ENCODE measurements around the gene PSMD1.

Gene PSMD1

DNA sequence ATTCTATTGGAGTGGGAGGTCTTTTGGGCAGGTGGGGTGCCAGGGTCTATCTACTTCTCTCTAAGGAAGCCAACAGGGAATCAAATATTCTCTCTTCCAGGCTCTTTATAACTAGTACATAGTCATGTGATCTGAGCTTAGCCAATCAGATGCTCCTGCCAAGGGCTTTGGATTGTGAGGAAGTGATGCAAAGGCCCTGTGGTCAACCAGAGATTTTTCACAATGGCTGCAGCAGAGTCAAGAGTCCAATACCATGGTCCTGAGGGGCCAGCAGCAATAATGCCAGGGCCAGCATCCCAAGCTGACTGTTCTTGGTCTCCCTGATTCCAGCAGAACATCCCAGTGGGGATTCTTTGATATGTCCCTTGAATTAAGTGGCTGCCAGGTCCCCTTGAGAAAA lies 27.8 kb upstream of the PSMD1 start:
- ATAC-seq: no peak
- TF ChIP-seq ZNF565 (CRISPR knock-in tag; conservative IDR thresholded peaks at IDR 0.05; ENCODE audit: low read depth): no peak
- TF ChIP-seq, protein P1, sequence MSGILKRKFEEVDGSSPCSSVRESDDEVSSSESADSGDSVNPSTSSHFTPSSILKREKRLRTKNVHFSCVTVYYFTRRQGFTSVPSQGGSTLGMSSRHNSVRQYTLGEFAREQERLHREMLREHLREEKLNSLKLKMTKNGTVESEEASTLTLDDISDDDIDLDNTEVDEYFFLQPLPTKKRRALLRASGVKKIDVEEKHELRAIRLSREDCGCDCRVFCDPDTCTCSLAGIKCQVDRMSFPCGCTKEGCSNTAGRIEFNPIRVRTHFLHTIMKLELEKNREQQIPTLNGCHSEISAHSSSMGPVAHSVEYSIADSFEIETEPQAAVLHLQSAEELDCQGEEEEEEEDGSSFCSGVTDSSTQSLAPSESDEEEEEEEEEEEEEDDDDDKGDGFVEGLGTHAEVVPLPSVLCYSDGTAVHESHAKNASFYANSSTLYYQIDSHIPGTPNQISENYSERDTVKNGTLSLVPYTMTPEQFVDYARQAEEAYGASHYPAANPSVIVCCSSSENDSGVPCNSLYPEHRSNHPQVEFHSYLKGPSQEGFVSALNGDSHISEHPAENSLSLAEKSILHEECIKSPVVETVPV (CRISPR knock-in tag; IDR thresholded peaks at IDR 0.05): no peak
- TF ChIP-seq ARNTL (CRISPR knock-in tag; IDR thresholded peaks at IDR 0.05; ENCODE audit: borderline replicate concordance, low read depth): no peak
- no peak for TF ChIP-seq ISL1 (CRISPR knock-in tag; IDR thresholded peaks at IDR 0.05)
- no peak for TF ChIP-seq OSR1 (CRISPR knock-in tag; IDR thresholded peaks at IDR 0.05)
- TF ChIP-seq BACH2 (CRISPR knock-in tag; IDR thresholded peaks at IDR 0.05; ENCODE audit: borderline replicate concordance): no peak
- TF ChIP-seq PPARA (CRISPR knock-in tag; IDR thresholded peaks at IDR 0.05; ENCODE audit: borderline replicate concordance): no peak
- no peak for TF ChIP-seq GLIS3 (CRISPR knock-in tag; IDR thresholded peaks at IDR 0.05)
- no peak for TF ChIP-seq ESRRG (CRISPR knock-in tag; IDR thresholded peaks at IDR 0.05)
- no peak for TF ChIP-seq ZC3H10 (CRISPR knock-in tag; IDR thresholded peaks at IDR 0.05)
- no peak for TF ChIP-seq ZNF8 (CRISPR knock-in tag; IDR thresholded peaks at IDR 0.05)
- TF ChIP-seq, protein P2, sequence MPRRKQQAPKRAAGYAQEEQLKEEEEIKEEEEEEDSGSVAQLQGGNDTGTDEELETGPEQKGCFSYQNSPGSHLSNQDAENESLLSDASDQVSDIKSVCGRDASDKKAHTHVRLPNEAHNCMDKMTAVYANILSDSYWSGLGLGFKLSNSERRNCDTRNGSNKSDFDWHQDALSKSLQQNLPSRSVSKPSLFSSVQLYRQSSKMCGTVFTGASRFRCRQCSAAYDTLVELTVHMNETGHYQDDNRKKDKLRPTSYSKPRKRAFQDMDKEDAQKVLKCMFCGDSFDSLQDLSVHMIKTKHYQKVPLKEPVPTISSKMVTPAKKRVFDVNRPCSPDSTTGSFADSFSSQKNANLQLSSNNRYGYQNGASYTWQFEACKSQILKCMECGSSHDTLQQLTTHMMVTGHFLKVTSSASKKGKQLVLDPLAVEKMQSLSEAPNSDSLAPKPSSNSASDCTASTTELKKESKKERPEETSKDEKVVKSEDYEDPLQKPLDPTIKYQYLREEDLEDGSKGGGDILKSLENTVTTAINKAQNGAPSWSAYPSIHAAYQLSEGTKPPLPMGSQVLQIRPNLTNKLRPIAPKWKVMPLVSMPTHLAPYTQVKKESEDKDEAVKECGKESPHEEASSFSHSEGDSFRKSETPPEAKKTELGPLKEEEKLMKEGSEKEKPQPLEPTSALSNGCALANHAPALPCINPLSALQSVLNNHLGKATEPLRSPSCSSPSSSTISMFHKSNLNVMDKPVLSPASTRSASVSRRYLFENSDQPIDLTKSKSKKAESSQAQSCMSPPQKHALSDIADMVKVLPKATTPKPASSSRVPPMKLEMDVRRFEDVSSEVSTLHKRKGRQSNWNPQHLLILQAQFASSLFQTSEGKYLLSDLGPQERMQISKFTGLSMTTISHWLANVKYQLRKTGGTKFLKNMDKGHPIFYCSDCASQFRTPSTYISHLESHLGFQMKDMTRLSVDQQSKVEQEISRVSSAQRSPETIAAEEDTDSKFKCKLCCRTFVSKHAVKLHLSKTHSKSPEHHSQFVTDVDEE (CRISPR knock-in tag; IDR thresholded peaks at IDR 0.05): no peak
- TF ChIP-seq, protein P3, sequence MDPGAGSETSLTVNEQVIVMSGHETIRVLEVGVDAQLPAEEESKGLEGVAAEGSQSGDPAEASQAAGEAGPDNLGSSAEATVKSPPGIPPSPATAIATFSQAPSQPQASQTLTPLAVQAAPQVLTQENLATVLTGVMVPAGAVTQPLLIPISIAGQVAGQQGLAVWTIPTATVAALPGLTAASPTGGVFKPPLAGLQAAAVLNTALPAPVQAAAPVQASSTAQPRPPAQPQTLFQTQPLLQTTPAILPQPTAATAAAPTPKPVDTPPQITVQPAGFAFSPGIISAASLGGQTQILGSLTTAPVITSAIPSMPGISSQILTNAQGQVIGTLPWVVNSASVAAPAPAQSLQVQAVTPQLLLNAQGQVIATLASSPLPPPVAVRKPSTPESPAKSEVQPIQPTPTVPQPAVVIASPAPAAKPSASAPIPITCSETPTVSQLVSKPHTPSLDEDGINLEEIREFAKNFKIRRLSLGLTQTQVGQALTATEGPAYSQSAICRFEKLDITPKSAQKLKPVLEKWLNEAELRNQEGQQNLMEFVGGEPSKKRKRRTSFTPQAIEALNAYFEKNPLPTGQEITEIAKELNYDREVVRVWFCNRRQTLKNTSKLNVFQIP (CRISPR knock-in tag; IDR thresholded peaks at IDR 0.05; ENCODE audit: borderline replicate concordance, low read depth): no peak
- TF ChIP-seq, protein P4, sequence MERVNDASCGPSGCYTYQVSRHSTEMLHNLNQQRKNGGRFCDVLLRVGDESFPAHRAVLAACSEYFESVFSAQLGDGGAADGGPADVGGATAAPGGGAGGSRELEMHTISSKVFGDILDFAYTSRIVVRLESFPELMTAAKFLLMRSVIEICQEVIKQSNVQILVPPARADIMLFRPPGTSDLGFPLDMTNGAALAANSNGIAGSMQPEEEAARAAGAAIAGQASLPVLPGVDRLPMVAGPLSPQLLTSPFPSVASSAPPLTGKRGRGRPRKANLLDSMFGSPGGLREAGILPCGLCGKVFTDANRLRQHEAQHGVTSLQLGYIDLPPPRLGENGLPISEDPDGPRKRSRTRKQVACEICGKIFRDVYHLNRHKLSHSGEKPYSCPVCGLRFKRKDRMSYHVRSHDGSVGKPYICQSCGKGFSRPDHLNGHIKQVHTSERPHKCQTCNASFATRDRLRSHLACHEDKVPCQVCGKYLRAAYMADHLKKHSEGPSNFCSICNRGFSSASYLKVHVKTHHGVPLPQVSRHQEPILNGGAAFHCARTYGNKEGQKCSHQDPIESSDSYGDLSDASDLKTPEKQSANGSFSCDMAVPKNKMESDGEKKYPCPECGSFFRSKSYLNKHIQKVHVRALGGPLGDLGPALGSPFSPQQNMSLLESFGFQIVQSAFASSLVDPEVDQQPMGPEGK (CRISPR knock-in tag; IDR thresholded peaks at IDR 0.05; ENCODE audit: borderline replicate concordance): no peak
- no peak for TF ChIP-seq CSDC2 (CRISPR knock-in tag; IDR thresholded peaks at IDR 0.05)

DNA sequence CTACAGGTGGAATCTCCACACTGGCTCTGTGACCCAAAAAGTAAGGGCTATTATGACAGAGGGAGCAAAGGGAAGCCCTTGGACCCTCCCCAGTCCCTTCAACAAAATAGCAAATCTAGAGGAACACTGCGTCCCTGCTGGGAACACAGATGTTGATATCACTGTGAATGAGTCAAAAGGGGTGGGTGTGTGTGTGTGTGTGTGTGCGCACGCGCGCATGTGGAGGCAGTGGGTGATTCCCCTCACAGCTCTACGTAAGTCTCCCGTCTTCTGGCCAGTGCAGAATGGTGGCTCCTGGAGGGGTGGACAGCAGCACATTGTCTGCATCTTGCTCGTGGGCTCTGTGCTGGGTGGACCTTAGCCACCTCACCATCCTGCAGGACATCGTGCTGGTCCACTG lies 27.1 kb upstream of the PSMD1 start:
- no peak for TF ChIP-seq GLIS3 (CRISPR knock-in tag; IDR thresholded peaks at IDR 0.05)
- TF ChIP-seq, protein P3 (CRISPR knock-in tag; IDR thresholded peaks at IDR 0.05; ENCODE audit: borderline replicate concordance, low read depth): no peak
- no peak for TF ChIP-seq ZFP30 (CRISPR knock-in tag; IDR thresholded peaks at IDR 0.05)
- TF ChIP-seq ZNF70 (CRISPR knock-in tag; IDR thresholded peaks at IDR 0.05): no peak
- no peak for TF ChIP-seq ZFP3 (CRISPR knock-in tag; IDR thresholded peaks at IDR 0.05)
- TF ChIP-seq, protein P2 (CRISPR knock-in tag; IDR thresholded peaks at IDR 0.05): no peak
- no peak for TF ChIP-seq ISL1 (CRISPR knock-in tag; IDR thresholded peaks at IDR 0.05)
- TF ChIP-seq, protein P1 (CRISPR knock-in tag; IDR thresholded peaks at IDR 0.05): no peak
- TF ChIP-seq, protein P5, sequence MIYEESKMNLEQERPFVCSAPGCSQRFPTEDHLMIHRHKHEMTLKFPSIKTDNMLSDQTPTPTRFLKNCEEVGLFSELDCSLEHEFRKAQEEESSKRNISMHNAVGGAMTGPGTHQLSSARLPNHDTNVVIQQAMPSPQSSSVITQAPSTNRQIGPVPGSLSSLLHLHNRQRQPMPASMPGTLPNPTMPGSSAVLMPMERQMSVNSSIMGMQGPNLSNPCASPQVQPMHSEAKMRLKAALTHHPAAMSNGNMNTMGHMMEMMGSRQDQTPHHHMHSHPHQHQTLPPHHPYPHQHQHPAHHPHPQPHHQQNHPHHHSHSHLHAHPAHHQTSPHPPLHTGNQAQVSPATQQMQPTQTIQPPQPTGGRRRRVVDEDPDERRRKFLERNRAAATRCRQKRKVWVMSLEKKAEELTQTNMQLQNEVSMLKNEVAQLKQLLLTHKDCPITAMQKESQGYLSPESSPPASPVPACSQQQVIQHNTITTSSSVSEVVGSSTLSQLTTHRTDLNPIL (CRISPR knock-in tag; IDR thresholded peaks at IDR 0.05; ENCODE audit: low read depth): no peak
- no peak for ATAC-seq
